GM21786 (cell line): ENCODE measurements around the gene HYKK.
"Not testable (repeated sequence)": the region's sequence is repeated elsewhere in the genome, so short reads cannot be mapped to it uniquely, and the experiment has no call there.

Experiments
- ATAC-seq: cut with Tn5 transposase; IDR thresholded peaks from one replicate; pipeline ENCODE4 v1.9.1; 2021; ENCODE audit not compliant: unreplicated experiment

Gene HYKK

DNA sequence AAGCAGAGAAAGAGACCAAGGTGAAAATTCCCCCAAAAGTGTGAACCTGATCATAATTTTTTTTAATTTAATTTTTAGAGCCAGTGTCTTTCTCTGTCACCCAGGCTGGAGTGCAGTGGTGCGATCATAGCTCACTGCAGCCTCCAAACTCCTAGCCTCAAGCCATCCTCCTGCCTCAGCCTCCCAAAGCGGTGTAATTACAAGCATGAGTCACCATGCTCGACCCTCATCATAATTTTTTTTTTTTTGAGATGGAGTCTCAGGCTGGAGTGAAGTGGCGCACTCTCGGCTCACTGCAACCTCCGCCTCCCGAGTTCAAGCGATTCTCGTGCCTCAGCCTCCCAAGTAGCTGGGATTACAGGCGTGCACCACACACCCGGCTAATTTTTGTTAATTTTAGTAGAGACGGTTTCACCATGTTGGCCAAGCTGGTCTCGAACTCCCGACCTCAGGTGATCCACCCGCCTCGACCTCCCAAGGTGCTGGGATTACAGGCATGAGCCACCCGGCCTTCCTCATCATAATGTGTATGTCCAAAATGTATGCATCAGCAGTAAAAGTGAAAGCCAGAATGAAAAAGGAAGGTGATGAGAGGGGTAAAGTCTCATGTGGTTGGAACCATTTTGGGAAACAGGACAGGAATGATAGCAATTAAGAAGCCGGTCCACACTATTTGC lies 32.2 kb downstream of the HYKK start:
- not testable (repeated sequence) for ATAC-seq

DNA sequence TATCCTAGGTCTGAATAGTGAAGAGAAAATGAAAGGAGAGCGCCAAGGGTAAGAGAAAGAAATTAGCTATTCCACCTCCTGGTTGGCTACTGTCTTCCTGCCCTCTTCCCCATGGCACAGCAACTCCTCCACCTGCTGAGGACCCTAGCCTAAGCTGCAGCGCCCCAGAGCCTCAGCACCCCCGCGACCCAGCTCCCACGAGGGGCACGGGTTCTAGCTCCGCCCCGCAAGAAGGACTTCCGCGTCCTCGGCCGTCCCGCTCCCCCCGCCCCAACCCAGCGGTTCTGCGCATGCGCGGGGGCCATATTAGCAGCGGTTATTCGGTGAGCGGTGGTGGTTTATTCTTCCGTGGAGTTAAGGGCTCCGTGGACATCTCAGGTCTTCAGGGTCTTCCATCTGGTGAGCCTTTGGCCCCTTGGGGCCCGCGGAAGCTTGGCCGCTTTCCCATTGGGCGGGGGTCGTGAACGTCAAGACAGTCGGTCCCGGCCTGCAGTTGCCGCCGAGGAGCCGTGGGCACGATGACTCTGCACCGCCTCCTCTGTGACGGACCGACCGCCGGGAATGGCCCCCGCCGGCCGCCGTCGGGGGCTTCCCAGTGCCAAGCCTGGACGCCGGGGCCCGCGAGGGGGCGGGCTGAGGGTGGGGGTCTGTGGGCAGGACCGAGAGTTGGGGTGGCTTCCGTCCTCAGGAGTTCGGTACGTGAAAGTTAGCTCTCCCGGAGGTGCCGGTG lies 32.9 kb downstream of the HYKK start, which contains the start of gene PSMA4:
Gene PSMA4 (plus strand): TSS at position 304 of the 730 bp plus-strand sequence. CDS start 1,484 bp downstream, outside the sequence.
- peak; percentile 72 for ATAC-seq

DNA sequence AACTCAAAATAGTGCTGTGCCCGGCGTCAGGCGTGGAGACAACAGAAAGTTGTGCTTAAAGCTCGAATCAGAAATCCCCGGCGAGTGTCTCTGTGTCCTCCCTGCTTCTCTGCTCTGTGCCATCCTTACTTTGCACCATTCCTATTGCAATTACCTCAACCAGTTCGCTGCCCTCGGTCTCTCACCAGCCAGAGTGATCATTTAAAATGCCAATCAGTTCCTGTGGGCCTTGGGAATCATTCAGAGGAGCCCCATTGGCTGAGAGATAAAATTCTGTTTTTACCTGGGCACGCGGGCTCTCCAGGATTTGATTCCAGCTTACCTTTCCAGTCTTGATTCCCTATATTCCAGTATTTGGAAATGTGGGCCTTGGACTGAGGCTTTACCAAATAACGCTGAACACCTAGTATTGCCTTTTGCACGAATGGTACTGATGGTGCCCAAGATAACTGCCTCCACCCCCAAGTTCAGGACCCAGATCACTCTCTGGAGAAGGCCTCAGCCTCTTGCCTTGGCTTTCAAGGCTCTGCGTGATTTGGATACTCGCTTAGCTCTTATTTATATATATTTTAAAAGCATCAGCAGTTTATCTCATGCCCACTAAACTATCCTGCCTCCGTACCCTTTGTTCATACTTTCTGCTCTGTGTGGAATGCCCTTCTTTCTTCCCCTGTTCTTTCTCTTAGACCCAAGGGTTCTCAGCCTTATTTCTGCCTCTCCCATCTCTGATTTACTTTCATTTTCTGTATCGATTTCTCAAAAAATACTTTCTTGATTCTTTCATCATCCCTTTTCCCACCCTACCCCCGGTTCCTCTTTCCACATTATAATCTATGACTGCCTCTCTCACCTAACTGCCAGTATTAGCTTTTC lies 33.7 kb downstream of the HYKK start:
- no peak for ATAC-seq

DNA sequence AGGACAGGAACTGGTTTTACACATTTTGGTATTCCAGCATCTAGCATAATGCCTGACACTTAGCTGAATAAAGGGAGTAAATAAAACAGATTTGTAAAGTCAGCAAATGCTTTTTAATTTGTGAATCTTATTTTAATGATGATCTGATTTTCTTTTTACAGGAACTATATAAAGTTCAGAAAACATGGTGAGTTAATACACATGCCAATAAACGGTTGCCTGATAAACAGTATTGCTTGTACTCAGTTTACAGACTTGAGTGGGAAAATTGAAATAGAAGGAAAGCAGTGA lies 34.3 kb downstream of the HYKK start:
- no peak for ATAC-seq

DNA sequence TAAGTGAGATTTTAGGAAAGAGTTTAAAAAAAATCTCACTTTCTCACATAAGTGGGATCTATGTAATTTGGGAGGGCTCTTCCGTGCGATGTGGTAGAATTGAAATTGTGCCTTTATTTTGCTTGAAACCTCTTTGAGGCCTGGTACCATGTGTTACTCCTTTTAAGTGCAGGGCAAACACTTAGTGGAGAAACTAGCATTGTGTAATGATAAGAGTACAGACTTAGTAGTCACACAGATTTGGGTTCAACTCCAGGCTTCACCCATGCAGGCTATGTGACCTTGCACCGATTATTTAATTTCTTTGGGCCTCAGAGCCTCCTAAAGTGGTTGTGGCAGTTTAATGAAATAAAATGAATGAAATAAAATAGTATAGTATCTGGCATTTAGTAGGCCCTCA lies 35.3 kb downstream of the HYKK start:
- ATAC-seq = no peak

DNA sequence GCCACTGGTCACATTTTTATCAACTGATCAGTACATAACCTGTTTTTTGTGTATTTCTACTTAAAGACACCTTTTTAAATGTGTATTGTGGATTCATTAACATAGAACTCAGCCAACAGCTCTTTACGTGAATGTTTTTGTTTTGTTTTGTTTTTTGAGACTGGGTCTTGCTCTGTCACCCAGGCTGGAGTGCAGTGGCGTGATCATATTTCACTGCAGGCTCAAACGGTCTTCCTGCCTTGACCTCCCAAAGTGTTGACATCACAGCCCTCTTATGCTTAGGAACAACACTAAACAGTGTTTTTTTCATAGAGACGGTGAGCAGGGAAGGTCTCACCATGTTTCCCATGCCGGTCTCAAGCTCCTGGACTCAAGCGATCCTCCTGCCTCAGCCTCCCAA lies 42.8 kb downstream of the HYKK start:
- no peak for ATAC-seq

DNA sequence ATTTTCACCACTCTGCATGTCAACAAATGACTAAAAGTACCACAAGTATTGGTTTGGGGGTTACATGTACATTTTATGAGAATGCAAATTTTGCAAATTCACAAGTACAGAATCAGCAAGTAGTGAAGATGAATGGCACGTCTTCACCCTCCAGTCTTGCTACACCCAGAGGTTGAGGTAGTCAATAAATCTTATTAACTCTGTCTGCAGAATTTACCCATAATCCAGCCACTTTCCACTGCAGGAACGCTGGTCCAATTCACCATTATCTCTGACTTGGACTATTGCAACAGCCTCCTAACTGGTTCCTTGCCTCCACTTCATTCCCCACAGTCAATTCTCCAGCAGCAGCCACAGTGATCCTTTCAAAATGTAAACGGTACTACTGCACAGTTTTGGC lies 43.4 kb downstream of the HYKK start:
- no peak for ATAC-seq

DNA sequence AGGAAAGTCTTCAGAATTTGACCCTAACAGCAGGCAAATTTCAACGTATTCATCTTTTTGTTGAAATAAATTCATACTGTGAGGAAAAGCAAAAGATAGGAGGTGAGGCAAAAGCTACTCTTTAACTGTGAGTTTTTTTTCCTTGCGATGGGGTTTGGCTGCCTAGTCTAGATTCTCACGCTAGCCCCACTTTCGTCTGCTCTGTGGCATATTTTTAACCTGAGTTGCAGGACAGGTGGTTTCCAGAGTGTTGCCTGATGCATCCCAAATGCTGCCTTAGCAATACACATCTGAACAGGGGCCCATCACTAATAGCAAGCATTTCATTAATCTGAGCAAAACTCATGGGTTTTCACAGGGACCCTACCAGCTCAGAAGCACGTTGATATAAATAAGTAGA lies 44.5 kb downstream of the HYKK start:
- ATAC-seq = no peak

DNA sequence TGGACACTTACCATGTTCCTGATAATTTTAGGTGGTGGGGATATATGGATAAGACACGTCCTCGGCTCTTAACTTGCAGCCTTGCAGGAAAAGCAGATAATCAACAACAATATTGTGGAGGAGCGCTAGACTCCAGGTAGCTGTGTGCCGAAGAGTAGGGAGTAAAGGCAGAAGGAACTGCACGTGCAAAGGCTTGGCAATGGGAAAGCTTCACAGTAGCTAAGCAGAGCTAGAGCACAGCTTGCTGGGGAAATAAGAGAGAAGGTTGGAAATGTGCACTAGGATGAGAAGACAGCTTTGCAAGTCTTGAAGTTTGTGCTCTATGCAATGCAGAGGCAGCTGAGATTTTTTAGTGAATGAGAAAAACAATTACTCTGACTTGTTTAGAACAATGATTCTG lies 45.2 kb downstream of the HYKK start:
- ATAC-seq = no peak

DNA sequence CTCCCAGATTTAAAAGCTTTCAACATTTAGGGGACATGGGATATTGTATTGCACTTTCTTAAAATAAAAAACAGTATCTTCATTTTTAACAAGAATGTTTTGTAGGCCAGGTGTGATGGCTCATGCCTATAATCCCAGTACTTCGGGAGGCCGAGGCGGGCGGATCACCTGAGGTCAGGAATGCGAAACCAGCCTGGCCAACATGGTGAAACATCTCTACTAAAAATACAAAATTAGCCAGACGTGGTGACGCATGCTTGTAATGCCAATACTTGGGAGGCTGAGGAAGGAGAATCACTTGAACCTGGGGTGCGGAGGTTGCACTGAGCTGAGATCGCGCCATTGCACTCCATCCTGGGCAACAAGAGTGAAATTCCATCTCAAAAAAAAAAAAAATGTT lies 52.8 kb downstream of the HYKK start:
- not testable (repeated sequence) for ATAC-seq

DNA sequence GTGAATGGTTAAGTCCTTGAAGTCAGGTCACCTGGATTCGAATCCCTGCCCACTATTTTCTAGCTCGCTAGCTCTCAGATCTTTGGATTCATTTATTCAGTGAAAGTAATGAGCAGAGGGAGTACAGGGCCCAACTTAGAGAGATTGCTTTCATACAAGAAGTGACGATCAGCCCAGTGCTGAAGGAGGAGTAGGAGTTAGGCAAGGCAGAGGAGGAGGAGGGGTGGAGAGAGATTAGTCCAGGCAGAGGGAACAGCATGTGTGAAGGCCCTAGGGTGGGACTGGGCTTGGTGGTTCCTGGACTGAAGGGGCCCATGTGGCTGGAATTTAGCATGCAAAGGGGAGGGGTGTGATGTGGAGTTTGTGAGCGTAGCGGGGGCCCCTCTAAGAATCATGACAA lies 54.1 kb downstream of the HYKK start:
- ATAC-seq = no peak

DNA sequence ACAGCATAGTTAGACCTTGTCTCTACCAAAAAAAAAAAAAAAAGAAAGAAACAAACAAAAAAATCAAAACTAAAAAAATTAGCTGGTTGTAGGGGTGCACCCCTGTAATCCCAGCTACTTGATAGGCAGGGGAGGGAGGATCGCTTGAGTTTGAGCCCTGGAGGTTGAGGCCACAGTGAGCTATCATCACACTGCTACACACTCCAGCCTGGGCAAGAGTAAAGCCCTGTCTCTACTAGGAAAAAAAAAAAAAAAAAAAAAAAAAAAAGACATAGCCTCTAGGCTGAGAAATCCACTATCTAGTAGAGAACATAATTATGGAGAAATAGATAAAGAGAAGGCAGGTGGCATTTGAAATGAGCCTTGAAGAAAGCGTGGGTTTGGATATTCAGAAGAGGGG lies 55.7 kb downstream of the HYKK start:
- no peak for ATAC-seq

DNA sequence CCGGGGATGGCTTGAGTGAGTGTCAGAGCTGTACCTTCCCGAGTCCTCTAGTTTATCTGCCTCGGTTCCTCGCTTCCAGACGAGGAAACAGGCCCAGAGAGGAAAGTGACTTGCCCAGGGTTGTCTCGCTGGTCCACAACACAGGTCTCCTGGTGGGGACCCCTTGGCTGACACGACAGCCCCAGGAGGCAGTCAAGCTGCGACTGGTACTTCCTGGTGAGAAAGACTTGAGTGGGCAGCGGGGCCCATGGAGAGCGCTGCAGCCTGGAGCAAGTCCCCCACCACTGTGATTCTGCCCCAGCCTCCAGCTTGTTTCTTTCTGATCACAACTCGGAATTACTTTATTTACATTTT lies 57.3 kb downstream of the HYKK start:
- no peak for ATAC-seq

DNA sequence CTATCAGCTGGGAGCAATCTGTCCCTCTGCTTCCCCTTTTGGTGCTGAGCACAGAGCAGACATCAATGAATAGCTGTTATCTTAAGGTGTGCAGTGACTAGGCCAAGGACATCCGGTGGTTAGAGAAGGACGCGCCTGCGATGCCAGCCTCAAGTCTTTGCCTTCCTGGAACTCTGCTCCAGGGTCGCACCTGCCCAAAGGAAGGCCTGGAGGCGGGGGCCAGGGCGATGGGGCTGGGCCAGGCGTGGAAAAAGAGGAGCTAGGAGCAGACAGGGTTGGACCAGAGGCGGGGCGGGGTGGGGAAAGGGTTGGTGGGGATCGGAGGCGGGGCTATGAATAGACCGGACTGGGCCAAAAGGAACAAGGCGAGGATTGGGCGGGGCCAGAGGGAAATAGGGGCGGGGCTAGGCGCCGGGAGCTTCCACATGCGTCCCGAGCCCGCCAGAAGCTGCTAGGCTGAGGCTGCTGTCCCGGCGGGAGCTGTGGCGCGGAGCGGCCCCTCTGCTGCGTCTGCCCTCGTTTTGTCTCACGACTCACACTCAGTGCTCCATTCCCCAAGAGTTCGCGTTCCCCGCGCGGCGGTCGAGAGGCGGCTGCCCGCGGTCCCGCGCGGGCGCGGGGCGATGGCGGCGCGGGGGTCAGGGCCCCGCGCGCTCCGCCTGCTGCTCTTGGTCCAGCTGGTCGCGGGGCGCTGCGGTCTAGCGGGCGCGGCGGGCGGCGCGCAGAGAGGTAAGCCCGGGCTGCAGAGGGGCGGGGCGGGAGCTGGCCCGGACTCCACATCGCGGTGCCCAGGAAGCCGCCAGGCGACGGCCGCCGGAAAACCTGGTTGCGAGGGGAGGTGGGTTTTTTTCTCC lies 57.9 kb downstream of the HYKK start, which contains the start of gene CHRNA5:
Gene CHRNA5 (plus strand): TSS at position 424 of the 854 bp plus-strand sequence. CDS start 200 bp downstream, at position 624.
- ATAC-seq = peak; percentile 85

DNA sequence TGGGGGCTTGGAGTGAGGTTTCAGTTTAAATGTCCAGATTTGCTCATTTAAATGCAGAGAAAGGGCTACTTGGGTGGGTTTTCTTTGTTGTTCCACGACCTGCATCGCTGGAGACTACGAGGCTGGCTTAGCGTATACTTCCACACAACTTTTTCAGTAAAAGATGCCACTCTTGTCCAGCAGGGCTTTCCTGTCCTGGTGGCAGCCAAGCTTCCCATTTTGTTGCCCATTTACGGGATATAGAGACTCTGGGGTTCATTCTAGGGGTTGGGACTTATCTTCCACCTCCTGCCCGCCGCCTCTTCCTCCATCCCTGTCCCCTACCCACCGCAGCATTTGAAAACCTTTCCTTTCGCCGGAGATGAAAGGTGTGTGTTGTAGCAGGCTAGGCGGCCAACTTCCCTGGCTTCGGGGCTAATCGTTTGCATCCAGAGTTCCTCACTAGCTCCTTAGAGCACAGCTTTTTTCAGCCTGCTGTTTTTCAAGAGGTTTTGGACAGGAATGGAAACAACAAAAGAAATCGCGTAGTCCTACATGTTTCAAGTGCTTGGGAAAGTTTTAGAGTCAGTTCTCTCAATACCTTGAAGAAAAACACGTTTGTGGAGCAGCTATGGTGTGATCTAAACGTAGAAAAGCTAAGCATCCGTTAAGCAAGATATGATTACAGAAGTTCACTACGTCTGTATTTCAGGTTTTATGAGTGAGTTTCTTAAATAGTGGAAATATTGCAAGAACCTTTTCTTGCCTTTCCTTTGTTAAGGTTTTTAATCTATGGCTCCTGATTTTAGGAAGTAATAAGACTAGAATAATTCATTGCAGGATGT lies 58.8 kb downstream of the HYKK start:
- ATAC-seq = peak; percentile 12

DNA sequence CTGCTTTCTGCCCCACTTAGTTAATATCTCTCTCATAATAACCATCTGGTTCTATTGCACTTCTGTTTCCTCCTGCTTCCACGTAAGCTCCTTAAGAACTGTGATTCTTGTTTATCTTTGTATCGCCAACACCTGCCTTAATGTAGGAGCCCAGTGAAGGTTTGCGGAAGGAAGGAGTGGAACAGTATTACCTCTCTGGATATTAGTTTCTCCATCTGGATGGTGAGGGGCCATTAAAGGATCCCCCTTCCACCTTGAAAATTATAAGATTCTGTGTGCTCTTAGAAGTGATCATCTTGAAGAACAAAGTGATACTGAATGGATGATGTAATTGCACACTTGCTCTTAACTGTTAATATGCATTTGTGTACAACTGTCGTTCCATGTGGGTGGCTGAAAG lies 60.2 kb downstream of the HYKK start:
- ATAC-seq = no peak

DNA sequence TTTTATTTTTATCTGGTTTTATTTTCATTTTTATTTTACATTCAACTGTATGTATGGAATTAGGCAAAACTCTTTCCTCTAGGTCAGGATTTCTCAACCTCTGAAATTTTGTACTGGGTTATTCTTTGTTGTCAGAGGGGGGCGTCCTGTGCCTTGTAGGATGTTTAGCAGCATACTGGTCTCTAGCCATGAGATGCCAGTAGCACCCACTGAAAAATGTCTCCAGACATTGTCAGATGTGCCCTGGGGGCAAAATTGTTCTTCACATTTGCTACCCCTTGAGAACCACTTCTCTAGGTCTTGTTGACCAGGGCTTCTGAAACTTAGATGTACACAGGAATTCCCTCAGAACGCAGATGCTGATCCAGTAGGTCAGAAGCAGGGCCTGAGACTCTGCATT lies 63.3 kb downstream of the HYKK start:
- ATAC-seq = no peak

DNA sequence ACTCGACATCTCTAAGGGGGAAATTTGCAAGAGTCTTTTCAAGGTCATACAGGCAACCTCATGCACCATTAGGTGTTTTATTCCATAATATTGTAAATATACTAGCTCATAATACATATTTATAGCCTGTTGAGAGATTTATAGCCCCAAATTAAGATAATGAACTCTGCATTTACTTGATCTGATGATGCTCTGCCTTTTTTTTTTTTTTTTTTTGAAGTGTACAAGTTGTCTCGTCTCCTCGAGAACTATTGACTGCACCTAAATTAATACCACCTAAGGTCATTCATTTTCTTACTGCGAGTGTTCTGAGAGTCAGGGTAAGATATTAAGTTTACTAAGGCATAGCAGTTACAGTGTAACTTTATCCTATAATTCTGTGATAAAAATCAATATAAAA lies 64.0 kb downstream of the HYKK start:
- no peak for ATAC-seq

DNA sequence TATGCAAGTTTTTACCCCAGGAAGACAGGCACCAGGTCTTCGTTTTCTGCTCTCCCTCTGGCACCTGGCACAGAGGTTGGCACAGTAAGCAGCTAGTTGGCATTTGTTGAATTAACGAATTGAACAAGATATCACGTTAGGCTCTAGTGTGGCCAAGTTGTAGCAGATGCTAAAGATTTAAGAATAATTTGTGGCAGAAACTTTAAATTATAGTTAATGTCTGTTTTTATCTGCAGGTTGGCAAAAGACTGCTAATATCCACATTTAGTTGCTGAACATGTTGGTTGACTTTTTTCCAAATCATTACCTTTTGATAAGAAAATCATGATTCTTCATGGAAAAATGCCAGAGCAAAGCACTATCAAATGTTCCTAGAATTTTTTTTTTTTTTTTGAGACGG lies 66.0 kb downstream of the HYKK start:
- no peak for ATAC-seq

DNA sequence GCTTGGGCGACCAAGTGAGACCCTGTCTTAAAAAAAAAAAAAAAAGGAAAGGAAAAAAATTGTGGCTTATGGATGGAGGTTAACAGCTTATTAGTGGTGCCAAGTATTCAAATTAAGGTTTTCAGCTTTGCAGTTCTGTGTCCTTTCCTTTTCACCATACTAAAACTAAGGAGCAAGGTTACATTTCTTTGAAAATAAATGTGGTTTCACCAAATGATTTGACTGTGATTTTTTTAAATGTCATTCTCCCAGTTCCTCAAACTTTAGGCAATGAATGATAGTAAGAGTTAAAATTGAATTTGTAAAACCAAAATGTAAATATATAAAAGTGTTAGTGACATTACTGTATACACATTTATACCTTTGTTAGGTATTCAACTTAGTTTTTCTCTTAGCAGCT lies 67.6 kb downstream of the HYKK start:
- no peak for ATAC-seq
